BLaER1 treated with 17β-estradiol and CSF1 and Interleukin-3, amounts not matched to agents 10 nM and 100 nM (cell line): ENCODE results near the gene NDUFS2.
A peak's percentile ranks its signal among the peaks of the same experiment; 100 is the strongest.

Experiments used
- H3K27ac ChIP-seq, 11 experiments: shearing (Covaris generic); formaldehyde crosslinking; 2 replicates each; pipeline ENCODE4 v1.8.1; 2022
- H3K27me3 ChIP-seq, 11 experiments: shearing (Covaris generic); formaldehyde crosslinking; 2 replicates each; pipeline ENCODE4 v1.8.1; 2022
- H3K36me3 ChIP-seq, 11 experiments: shearing (Covaris generic); formaldehyde crosslinking; 2 replicates each; pipeline ENCODE4 v1.8.1; 2022
- H3K4me1 ChIP-seq, 10 experiments: shearing (Covaris generic); formaldehyde crosslinking; 2 replicates each; pipeline ENCODE4 v1.8.1; 2022
- H3K4me2 ChIP-seq, 11 experiments: shearing (Covaris generic); formaldehyde crosslinking; 2 replicates each; pipeline ENCODE4 v1.8.1; 2022
- H3K4me3 ChIP-seq, 10 experiments: shearing (Covaris generic); formaldehyde crosslinking; 2 replicates each; pipeline ENCODE4 v1.8.1; 2022
- H3K9ac ChIP-seq, 11 experiments: shearing (Covaris generic); formaldehyde crosslinking; 2 replicates each; pipeline ENCODE4 v1.8.1; 2022
- H3K9me3 ChIP-seq, 11 experiments: shearing (Covaris generic); formaldehyde crosslinking; replicated peaks in 1 of 11; 2 replicates each; pipeline ENCODE4 v1.8.1; 2022
- H4K20me1 ChIP-seq, 11 experiments: shearing (Covaris generic); formaldehyde crosslinking; 2 replicates each; pipeline ENCODE4 v1.8.1; 2022
- Cebpa-rat ChIP-seq, 11 experiments: shearing (Covaris generic); IDR thresholded peaks; 2 replicates each; pipeline ENCODE4 v1.8.1; 2022

NDUFS2 gene

GRCh38 chr1:161201836-161202712 lies at the start of gene NDUFS2:
TSS of gene NDUFS2 (plus strand) at chr1:161202367. CDS start at chr1:161202386, 19 bp downstream.
- peaks cover 14 to 39% (median 35%) of the 10 kb centered on the region in 11 experiments for H3K36me3 ChIP-seq
- H3K27me3 ChIP-seq = no peaks in the 10 kb centered on the region
- peak within 1 kb of the TSS; percentile 82 to 93 (median 90) for H3K27ac ChIP-seq
- H4K20me1 ChIP-seq = no peaks in the 10 kb centered on the region
- no peaks in the 10 kb centered on the region for H3K9me3 ChIP-seq
- peaks cover 46 to 93% (median 67%) of the 10 kb centered on the region in 10 experiments for H3K4me1 ChIP-seq
- H3K4me2 ChIP-seq = peak within 1 kb of the TSS; percentile 77 to 97 (median 91)
- H3K4me3 ChIP-seq = peak within 1 kb of the TSS; percentile 65 to 85 (median 78)
- peak within 1 kb of the TSS; percentile 82 to 92 (median 88) for H3K9ac ChIP-seq
- no peak for TF ChIP-seq Cebpa-rat (IDR thresholded peaks at IDR 0.05)

DNA sequence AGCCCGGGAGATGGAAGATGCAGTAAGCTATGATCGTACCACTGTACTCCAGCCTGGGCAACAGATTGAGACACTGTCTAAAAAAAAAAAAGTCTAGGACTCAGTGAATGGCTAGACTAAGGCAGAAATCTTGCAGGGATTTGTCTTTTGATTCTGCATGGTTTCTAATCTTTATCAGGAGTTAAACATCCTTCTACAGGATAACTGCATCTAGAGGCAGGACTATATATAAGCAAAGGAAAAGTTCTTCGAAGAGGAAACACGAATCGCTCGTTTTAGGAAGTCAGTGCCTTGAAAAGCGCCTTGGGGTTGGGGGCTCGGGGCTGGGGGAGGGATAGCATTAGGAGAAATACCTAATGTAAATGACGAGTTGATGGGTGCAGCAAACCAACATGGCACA lies 49.0 kb upstream of the NDUFS2 start:
- Histone ChIP-seq H3K4me1 (peaks cover 18 to 30% (median 24%) of the 10 kb centered on the region in 10 experiments), H3K4me2 (peak overlapping the region; percentile 68 to 91 (median 85)), H4K20me1 (no peaks in the 10 kb centered on the region), H3K27ac (peak overlapping the region; percentile 93 to 99 (median 96); a peak in 21 of 22 replicates), H3K4me3 (peak overlapping the region; percentile 69 to 89 (median 83)), H3K27me3 (no peaks in the 10 kb centered on the region), H3K9ac (peak overlapping the region; percentile 91 to 98 (median 95); a peak in 21 of 22 replicates), H3K36me3 (peaks cover 15 to 27% (median 19%) of the 10 kb centered on the region in 11 experiments), H3K9me3 (no peaks in the 10 kb centered on the region)
- TF ChIP-seq Cebpa-rat (IDR thresholded peaks at IDR 0.05) = no peak

DNA sequence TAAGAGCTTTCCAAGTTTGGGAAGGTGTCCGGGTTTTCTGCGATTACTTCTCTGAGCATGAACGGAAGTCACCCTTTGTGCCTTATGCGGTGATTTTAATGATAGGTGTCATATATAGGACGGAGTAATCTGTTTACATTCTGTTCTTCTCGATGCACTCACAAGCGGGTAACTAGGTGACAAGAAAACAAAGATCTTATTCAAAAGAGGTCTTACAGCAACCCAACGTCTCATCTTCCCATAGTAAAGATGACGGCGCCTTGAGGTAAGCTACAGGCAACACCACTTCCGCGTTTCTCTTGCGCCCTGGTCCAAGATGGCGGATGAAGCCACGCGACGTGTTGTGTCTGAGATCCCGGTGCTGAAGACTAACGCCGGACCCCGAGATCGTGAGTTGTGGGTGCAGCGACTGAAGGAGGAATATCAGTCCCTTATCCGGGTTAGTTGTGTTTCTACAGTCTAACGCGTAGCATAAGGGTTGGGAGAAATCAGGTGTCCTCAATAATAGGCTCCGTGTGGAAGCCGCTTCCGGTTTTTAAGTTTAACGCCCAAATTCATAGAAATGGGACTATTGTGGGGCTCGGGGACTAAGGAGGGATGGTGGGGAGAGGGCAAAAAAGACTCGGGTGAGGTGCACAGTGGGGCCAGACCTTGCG lies 48.4 kb upstream of the NDUFS2 start, which contains the start of gene UFC1:
Gene UFC1 (plus strand): TSS at position 297 of the 656 bp plus-strand sequence. CDS start 20 bp downstream, at position 317.
- Histone ChIP-seq H4K20me1 (no peaks in the 10 kb centered on the region), H3K27ac (peak within 1 kb of the TSS; percentile 93 to 99 (median 96)), H3K36me3 (peaks cover 21 to 33% (median 25%) of the 10 kb centered on the region in 11 experiments), H3K9ac (peak within 1 kb of the TSS; percentile 91 to 98 (median 95)), H3K27me3 (no peaks in the 10 kb centered on the region), H3K9me3 (no peaks in the 10 kb centered on the region), H3K4me2 (peak within 1 kb of the TSS; percentile 85 to 92 (median 86)), H3K4me1 (peaks cover 21 to 36% (median 29%) of the 10 kb centered on the region in 10 experiments), H3K4me3 (peak within 1 kb of the TSS; percentile 69 to 89 (median 83))
- no peak for TF ChIP-seq Cebpa-rat (IDR thresholded peaks at IDR 0.05)

DNA sequence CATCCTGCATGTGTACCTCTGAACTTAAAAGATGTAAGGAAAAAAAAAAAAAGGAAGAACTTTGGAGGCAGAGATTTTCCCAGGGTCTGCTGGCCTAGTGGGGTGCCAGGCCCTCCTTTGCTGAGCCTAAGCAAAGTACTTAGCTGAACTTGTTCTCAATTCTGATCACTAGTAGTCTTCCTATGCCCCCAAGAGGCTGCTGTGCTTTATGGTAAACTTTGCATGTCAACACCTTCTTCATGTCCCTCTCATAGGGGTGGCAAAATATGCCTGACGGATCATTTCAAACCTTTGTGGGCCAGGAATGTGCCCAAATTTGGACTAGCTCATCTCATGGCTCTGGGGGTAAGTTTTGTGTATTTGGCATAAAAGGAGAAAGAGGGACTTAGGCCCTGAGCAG lies 44.3 kb upstream of the NDUFS2 start:
- H3K4me2 ChIP-seq = no peak overlapping the region
- peaks cover 45 to 63% (median 55%) of the 10 kb centered on the region in 10 experiments for H3K4me1 ChIP-seq
- no peaks in the 10 kb centered on the region for H3K27me3 ChIP-seq
- no peak overlapping the region; a peak in 1 of 22 replicates for H3K9ac ChIP-seq
- no peak overlapping the region for H3K4me3 ChIP-seq
- H3K9me3 ChIP-seq = no peaks in the 10 kb centered on the region
- no peak overlapping the region for H3K27ac ChIP-seq
- H3K36me3 ChIP-seq = peaks cover 27 to 55% (median 45%) of the 10 kb centered on the region in 11 experiments
- TF ChIP-seq Cebpa-rat (IDR thresholded peaks at IDR 0.05) = no peak
- H4K20me1 ChIP-seq = no peaks in the 10 kb centered on the region

DNA sequence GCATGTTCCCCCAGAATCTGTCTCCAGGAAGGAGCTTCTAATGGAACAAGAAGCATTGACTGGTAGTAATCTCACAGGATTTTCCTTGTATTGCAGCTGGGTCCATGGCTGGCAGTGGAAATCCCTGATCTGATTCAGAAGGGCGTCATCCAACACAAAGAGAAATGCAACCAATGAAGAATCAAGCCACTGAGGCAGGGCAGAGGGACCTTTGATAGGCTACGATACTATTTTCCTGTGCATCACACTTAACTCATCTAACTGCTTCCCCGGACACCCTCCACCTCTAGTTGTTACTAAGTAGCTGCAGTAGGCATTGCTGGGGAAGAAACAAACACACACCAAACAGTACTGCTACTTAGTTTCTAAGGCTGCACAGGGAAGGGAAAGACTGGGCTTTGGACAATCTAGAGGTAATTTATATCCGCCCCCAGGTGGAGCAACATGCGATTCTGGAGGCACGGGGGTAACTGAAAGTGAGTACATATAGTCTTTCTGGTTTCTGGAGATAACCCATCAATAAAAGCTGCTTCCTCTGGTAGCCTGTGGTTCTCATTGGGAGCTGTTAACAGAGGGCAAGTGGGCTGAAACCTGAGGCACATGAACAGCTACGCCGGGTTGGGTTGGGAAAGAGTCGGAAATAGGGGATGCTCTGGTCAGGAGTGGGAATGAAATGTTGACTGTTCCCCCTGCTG lies 43.7 kb upstream of the NDUFS2 start:
- no peak for TF ChIP-seq Cebpa-rat (IDR thresholded peaks at IDR 0.05)
- peaks cover 31 to 61% (median 51%) of the 10 kb centered on the region in 11 experiments for H3K36me3 ChIP-seq
- peaks cover 42 to 63% (median 52%) of the 10 kb centered on the region in 10 experiments for H3K4me1 ChIP-seq
- H3K27me3 ChIP-seq = no peaks in the 10 kb centered on the region
- peak overlapping the region; percentile 85 to 97 (median 92); a peak in 19 of 22 replicates for H3K9ac ChIP-seq
- H3K4me3 ChIP-seq = peak overlapping the region; percentile 74 to 92 (median 81); a peak in 14 of 20 replicates
- H3K4me2 ChIP-seq = peak overlapping the region; percentile 62 to 94 (median 88)
- no peaks in the 10 kb centered on the region for H3K9me3 ChIP-seq
- no peaks in the 10 kb centered on the region for H4K20me1 ChIP-seq
- H3K27ac ChIP-seq = peak overlapping the region in 8 of 11 experiments; percentile 73 to 93 (median 86); a peak in 7 of 22 replicates

DNA sequence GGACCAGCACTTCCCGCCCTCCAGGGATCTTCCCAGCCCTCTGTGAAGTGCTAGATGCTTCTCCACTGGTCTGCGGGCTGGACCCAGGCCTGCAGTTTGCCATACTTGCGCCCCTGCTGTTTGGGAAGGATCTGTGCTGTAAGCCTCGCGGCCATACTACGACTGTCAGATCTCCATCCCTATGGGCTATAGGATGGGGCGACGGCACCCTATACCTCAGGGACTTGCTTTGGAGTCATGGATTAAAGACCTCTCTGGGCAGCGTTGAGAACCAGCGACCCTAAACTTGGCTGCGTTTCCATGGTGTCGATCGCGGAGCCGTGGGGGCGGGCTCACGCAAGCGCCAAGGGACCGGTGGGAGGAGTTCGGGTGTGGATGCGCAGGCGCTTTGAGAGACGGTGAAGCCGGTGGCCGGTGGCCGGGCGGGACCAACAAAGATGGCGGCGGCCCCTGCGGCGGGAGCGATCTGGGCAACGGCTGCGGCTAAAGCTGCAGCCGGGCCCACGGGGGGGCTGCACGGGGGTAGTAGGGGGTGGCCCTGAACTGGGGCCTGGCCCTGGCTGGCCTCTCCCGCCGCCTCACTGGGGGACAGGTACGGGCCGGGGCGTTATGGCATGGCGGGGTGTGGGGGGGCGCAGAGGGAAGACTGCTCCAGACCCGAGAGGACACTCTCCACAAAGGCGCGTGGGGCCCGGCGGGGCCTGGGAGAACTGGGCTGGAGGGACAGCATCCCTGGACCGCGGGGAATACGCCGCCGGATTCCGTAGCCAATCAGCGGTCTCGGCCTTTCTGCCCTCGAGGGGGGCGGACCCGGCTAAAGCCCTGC lies 42.9 kb upstream of the NDUFS2 start, which contains the start of gene USP21:
Gene USP21 (plus strand): TSS at position 414 of the 826 bp plus-strand sequence. CDS start 1,141 bp downstream, outside the sequence.
- H3K9ac ChIP-seq = peak within 1 kb of the TSS; percentile 85 to 97 (median 92)
- peak within 1 kb of the TSS; percentile 74 to 92 (median 81) for H3K4me3 ChIP-seq
- TF ChIP-seq Cebpa-rat (IDR thresholded peaks at IDR 0.05) = no peak
- peaks cover 41 to 71% (median 53%) of the 10 kb centered on the region in 10 experiments for H3K4me1 ChIP-seq
- H4K20me1 ChIP-seq = no peaks in the 10 kb centered on the region
- H3K36me3 ChIP-seq = peaks cover 40 to 69% (median 60%) of the 10 kb centered on the region in 11 experiments
- no peaks in the 10 kb centered on the region for H3K27me3 ChIP-seq
- peak within 1 kb of the TSS; percentile 73 to 93 (median 87) for H3K27ac ChIP-seq
- H3K4me2 ChIP-seq = peak within 1 kb of the TSS; percentile 80 to 97 (median 92)
- no peaks in the 10 kb centered on the region for H3K9me3 ChIP-seq

- Histone ChIP-seq H3K4me3 (peak overlapping the region; percentile 74 to 92 (median 81)), H3K27ac (peak overlapping the region; percentile 73 to 93 (median 87)), H3K4me1 (peaks cover 36 to 70% (median 50%) of the 10 kb centered on the region in 10 experiments), H4K20me1 (no peaks in the 10 kb centered on the region), H3K9ac (peak overlapping the region; percentile 85 to 97 (median 92)), H3K4me2 (peak overlapping the region; percentile 80 to 97 (median 92)), H3K36me3 (peaks cover 42 to 75% (median 66%) of the 10 kb centered on the region in 11 experiments), H3K27me3 (no peaks in the 10 kb centered on the region), H3K9me3 (no peaks in the 10 kb centered on the region)
- TF ChIP-seq Cebpa-rat (IDR thresholded peaks at IDR 0.05) = no peak
Measured at GRCh38 chr1:161159913-161160243, 42.3 kb upstream of the NDUFS2 start.
